Inflammatory macrophage (primary cell): ENCODE measurements around the gene NAALADL1.
"Not testable (repeated sequence)": the region's sequence is repeated elsewhere in the genome, so short reads cannot be mapped to it uniquely, and the experiment has no call there.

Experiments
- DNase-seq, 2 donors: peaks; one replicate each; pipeline ENCODE4 v3.0.0-alpha.2; 2020 to 2022

The NAALADL1 gene

DNA sequence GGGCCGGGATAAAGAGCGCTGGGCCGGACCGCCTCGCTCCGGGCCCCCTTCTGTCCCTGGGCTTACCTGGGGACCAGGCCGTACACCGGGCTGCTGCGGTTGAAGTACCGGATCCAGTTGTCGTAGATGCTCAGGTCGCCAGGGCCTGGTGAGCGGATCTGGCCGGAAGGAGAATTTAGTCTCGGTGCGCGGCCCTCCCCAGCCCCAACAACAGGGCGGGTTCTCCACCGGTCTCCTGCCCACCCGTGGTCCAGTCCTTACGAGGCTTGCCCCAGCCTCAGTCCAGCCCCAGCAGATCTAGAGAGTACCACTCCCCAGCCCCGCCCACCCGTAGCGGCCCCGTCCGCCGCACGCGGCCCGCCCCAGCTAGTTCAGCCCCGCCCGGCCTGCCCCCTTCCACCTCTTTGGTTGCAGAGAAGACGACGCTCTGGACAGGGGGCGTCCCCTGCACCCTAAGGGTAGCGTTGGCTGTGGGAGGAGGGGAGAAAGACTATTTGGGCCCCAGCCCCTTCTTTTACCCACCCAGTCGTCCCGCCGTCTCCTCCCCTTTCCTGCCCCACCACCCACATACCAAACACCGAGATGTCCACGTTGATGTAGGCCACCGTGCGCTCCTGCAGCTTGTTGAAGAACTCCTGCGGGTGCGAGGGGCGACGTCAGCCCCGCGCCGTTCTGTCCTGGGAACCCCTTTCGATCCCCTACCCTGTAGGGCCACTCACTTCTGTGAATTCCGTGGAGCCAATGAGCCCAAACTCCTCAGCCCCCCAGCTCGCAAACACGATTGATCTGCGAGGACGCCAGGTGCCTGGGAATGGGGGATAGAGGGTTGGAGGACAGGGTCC lies 10.6 kb downstream of the NAALADL1 start:
- DNase-seq = no peak

- DNase-seq = no peak
Measured at GRCh38 chr11:65045728-65046127, 12.6 kb downstream of the NAALADL1 start.

DNA sequence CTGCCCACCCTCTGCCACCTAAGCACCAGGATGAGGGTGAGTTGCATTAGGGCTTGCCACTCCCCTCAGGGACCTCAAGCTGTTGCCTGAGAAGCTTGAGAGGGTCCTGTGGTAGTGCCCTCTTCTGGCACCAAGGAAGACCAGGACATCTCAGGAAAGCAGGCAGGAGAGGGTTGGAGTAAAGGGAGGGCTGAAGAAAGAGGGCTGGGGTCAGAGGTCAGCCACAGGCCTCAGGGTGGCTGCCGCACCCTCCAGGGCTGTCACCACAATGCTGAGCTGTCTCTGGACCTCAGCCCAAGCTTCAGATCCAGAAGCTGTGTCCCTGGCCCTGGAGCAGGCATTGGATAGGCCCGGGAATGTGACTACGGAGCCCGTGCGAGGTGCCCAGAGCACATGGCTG lies 13.3 kb downstream of the NAALADL1 start:
- DNase-seq = no peak

GRCh38 chr11:65043881-65044501 lies 14.4 kb downstream of the NAALADL1 start:
- DNase-seq = peak; percentile 93 to 95

DNA sequence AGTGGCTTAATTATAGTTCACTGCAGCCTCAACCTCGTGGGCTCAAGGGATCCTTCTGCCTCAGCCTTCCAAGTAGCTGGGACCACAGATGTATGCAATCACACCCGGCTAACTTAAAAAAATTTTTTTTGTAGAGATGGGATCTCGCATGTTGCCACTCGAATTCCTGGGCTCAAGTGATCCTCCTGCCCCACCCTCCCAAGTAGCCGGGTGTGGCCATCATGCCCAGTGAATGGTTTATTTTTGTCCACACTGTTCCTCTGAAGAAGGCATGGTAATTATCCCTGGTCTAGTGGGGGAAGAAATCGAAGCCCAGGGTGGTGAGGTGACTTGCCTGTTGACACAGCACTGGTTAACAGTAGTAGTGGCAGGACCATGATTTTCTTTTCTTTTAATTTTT lies 15.5 kb downstream of the NAALADL1 start:
- no peak for DNase-seq

DNA sequence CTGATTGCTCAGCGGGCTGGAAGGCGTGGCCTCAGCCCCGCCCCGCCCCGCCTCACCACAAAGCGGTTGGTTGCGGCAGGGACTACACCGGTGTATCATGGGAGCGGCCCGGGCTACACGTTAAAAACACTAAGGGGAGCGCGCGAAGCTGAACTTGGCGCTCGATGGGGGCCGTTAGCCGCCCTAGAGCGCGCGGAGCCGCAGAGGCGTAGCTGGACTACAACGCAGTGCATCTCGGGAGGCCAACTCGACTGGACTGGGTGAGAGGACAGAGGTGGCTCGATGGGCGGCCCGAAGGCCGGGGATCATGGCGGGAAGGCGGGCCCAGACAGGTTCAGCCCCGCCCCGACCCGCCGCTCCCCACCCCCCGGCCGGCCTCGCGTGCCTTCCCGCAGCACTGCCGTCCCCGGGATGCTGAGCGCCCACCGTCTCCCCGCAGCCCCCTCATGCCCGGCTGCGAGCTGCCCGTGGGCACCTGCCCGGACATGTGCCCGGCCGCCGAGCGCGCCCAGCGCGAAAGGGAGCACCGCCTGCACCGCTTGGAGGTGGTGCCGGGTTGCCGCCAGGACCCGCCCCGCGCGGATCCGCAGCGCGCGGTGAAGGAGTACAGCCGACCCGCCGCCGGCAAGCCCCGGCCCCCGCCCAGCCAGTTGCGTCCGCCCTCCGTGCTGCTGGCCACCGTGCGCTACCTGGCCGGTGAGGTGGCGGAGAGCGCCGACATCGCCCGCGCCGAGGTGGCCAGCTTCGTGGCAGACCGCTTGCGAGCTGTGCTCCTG lies 17.3 kb downstream of the NAALADL1 start, which contains the start of gene SAC3D1:
Gene SAC3D1, plus strand, starts transcription at position 364 of the 776 bp plus-strand sequence. Its CDS starts 83 bp downstream, at position 447.
- DNase-seq = peak; percentile 95

- no peak for DNase-seq
Measured at GRCh38 chr11:65040520-65040846, 17.9 kb downstream of the NAALADL1 start.

DNA sequence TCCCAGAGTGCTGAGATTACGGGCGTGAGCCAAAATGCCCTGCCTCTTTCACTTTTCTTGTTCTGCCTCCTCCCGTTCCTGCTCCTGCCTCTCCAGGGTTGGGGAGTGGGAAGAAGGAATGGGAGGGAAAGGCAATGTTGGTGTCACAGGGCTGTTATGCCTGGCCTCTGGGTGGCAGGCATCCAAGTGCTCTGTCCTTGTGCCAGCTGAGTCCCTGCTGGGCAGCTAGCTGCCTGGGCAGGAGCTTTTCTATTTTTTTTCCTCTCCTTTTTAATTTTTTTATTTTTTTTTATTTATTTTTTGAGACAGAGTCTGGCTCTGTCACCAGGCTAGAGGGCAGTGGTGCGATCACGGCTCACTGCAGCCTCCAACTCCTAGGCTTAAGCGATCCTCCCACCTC lies 21.4 kb downstream of the NAALADL1 start:
- DNase-seq = no peak

GRCh38 chr11:65035579-65035978 lies 22.8 kb downstream of the NAALADL1 start:
- no peak for DNase-seq

- DNase-seq = no peak
Measured at GRCh38 chr11:65034423-65034822, 23.9 kb downstream of the NAALADL1 start.

GRCh38 chr11:65032216-65032615 lies 26.1 kb downstream of the NAALADL1 start:
- no peak for DNase-seq

DNA sequence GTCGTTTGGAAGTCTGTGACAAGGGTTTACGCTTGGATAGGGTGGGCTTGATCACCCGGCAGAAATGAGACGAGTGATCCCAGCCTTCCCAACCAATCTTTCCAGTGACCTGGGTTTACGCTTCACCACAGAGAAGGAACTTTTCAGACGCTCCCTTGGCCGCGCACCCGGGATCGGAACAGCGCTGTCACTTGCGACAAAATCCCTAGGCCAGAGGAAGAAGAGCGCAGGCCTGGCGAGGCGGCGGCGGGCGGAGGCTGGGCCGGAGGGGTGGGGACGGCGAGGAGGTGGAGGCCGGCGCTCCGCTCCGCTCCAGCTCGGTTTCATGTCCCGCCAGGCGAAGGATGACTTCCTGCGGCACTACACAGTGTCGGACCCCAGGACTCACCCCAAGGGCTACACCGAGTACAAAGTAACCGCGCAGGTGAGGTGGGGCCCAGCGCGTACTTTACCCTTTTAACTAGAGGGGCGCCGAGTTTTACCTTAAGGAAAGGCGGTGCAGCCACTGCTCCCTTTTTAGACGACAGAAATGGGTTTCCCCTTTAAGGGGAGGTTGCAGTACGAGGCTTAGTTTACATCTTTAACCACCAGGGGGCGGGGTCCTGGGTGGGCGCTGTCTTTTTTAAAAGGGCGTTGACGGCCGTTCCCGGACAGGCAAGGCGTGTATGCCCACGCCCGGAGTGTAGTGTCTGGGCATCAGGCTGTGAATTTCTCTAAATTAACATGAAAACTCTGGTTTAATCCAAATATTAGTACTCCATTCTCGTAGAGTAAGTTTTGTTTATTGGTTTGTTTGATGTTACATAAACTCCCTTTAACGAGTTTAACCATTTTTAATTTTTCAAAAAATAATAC lies 30.9 kb downstream of the NAALADL1 start, which contains the start of gene SNX15:
Gene SNX15, plus strand, starts transcription at position 227 of the 855 bp plus-strand sequence. Its CDS starts 99 bp downstream, at position 326.
- DNase-seq = peak; percentile 96 to 97

DNA sequence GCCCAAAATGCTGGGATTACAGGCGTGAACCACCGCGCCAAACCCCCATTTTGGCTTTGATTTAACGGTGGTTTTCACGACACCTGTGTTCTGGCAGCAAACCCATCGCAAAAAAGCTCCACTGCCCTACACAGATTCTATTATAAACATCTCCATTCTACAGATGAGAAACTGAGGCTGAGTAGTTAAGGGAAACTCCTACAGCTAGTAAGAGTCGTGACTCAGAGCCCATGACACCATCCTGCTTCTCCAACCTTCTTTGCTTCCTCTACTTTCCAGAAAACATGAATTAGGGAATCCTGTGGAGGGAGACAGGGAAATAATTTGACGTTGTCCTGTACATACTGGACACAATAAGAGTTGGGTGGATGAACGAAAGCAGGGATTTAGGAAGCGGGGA lies 31.5 kb downstream of the NAALADL1 start:
- DNase-seq = no peak

- DNase-seq = not testable (repeated sequence)
Measured at GRCh38 chr11:65023502-65023901, 34.9 kb downstream of the NAALADL1 start.

- DNase-seq = no peak
Measured at GRCh38 chr11:65021509-65021908, 36.8 kb downstream of the NAALADL1 start.

GRCh38 chr11:65021003-65021402 lies 37.4 kb downstream of the NAALADL1 start:
- DNase-seq = no peak

DNA sequence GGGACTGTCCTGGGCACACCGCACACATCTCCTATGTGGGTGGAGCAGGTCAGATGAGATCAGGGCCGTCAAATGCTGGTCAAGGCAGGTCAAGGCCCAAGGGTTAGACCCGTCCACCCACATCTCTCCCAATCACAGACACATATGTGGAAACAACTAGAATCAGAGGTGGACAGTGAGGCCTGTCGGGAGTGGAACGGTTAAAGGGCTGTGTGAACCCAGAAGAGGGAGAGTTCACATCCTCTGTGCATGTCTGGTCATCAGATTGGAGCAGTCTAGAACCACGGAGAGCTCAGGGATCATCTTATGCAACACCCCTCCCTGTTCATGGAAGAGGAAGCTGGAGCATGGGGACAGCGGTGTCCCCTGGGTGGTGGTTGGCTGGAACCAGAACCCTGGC lies 38.5 kb downstream of the NAALADL1 start:
- DNase-seq = peak; percentile 14 to 35

DNA sequence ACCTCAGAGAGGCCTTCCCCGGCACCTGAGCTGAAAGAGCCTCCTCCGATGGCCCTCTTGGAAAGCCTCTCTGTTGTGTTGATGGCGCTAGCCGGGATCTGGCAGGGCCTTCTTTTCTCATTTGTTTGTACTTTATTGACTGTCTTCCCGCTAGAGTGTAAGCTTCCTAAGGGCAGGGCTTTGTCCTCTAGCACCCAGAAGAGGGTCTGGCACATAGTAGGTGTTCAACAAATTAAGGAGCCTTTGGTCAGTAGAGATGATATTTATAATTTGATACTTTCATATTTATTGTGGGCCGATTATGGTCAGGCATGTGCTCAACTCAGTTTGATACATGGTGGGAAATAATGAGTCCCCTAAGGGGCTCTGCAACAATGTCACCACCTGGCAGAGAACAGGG lies 40.4 kb downstream of the NAALADL1 start:
- DNase-seq = no peak

DNA sequence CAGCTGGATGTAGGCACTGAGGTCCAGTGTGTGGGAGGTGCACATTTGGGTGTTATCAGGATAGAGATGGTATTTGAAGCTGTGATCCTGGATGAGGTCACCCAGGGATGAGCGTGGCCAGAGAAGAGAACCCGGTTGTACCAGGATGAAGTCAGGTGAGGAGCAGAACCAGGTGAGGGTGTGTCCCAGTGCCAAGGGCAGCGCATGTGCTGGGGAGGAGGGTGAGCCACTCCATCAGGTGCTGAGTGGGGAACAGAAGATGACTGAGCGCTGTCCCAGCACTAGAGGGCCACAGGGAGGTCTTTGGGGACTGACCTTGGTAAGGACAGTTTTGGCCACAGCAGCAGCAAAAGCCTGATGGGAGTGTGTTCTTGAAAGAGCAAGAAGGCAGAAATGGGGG lies 41.6 kb downstream of the NAALADL1 start:
- no peak for DNase-seq

- DNase-seq = no peak
Measured at GRCh38 chr11:65014726-65015227, 43.6 kb downstream of the NAALADL1 start.

DNA sequence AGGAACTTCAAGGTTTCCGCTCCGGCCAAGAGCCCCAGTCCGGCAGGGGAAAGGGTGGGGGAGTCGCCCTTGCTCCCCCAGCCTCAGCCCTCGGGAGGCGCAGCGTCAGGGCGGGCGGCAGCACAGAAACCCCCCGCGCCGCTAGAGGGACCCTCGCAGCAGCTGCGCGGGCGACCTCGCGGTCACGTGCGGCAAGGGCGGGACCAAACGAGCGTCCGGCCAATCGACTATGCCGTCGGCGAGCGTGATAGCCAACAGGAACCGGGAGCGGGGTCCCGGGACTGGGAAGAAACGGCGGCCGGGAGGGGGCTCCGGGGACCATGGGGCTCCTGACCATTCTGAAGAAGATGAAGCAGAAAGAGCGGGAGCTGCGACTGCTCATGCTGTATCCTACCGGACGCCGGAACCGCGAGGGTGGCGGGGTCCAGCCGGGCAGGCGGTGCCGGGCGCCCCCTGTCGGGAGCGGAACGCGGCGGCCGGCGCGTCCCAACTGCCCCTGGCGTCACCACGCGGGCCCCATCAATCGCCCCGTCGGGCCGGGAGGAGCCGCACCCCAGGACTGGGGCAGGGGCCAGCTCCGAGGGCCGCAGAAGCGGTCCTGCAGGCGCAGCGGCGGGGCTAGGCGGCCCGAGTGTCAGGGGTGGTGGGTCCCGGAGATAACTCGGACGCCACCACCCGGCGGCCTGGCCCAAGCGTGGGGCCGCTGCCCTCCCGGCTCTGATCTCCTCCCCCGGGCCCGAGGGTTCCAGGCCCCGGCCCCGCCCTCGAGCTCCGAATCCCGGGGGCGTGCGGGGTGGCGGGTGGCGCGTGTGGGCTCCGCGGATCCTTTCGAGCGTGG lies 44.2 kb downstream of the NAALADL1 start, which contains the start of gene ARL2:
Gene ARL2, plus strand, starts transcription at position 273 of the 838 bp plus-strand sequence. Its CDS starts 48 bp downstream, at position 321.
- peak; percentile 83 to 93 for DNase-seq
